ENCODE data around the gene MUC21.
"Not testable (repeated sequence)": the region's sequence is repeated elsewhere in the genome, so short reads cannot be mapped to it uniquely, and the experiment has no call there.

The MUC21 gene

DNA sequence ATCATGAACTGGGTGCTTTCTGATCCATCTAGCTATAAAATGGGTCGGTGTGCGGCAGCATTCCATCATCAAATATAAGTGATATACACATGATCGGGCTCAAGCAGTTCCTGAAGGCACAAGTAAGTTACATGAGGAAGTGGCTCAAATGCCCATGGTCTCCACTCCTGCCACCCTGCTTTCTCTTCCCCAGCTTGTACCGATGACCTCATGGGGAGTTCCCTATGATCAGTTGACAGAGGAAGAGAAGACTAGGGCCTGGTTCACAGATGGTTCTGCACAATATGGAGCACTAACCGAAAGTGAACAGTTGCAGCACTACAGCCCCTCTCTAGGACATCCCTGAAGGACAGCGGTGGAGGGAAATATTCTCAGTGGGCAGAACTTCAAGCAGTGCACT lies 14.3 kb upstream of the MUC21 start:
- DNase-seq (ENCODE audit: low spot score), result not testable (repeated sequence)

DNA sequence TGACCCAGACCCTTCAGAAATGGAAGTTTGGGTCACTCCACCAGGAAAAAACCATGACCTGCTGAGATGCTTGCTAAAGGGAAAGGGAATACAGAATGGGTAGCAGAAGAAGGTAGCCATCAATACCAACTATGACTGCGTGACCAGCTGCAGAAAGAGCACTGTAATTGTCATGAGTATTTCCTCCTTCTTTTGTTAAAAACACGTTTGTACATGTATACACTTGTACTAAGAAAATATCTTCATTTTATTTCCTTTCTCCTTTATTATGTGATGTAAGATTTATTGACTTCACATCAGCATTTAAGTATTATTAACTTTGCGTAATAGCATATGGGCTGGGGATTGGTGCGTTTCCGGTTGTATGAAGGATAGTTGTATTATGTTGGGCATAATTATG lies 12.6 kb upstream of the MUC21 start:
- DNase-seq (ENCODE audit: low spot score), result no peak

DNA sequence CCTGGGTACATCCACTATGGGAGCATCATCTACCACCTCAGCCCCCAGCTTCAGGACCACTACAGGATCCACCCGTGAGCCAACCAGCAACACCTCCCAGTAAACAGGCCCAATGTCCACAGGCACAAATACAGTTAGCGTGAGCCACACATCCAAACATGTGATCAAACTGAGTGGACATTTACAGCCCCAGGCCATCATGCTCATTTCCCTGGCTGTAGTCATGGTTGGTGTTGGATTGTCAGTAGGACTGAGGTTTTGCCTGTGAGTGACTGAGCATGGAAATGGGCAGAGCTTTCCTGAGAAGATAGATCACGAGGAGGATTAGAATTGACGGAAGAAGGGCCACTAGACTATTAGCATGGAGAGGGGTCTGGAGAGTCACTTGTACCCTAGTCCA lies 10.7 kb upstream of the MUC21 start:
- DNase-seq (ENCODE audit: low spot score), result no peak

DNA sequence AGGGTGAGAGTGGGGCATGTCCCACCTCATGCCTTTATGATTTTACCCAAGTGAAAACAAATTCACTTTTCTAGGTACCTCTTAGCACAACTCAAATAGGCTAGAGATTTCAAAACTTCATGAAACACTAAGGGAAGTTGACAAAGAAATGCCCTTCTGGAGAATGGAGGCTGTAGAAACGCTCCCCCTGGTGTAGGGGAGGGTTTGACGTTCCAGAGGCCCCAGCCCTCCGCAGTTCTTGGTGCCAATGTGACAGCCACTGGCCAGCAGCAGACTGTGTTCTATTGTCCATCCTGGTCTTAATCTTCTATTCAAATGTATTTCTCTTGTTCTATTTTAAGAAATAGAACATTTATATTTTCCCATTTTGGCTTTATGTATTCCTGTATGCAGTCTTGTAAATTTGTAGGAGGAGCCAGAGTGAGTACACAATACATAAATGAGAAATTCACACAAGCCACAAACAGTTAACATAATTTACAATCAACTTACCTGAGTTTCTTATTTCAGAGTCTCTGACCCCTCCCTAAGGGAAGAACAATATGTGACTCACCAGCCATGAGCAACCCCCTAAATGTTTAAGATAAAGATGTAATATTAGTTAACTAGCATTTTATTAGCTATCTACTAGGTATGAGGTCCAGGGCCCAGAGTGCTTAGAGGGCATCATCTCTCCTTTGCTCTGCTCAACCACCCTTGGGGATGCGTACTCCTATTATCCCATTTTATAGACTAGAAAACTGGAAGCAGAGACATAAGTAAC lies 8.8 kb upstream of the MUC21 start:
- DNase-seq (ENCODE audit: low spot score), result no peak

DNA sequence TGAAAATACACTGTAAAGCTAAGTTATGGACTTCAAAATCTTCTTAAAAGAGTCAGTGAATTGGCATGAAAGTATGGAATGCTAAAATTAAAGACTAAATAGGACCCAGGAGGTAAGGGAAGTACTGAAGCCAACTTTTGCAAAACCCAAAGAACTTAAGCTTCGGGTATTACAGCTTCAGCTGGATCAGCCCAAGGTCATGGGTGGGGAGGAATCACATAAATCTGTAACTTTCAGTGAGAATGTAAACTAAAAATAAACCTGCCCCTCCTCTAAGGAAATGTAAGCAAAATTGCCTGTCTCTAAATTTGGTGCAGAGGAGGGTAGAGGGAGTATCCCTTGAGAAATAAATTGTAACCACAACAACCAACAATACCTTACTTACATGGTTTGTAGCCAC lies 4.4 kb upstream of the MUC21 start:
- no peak for DNase-seq (ENCODE audit: low spot score)

DNA sequence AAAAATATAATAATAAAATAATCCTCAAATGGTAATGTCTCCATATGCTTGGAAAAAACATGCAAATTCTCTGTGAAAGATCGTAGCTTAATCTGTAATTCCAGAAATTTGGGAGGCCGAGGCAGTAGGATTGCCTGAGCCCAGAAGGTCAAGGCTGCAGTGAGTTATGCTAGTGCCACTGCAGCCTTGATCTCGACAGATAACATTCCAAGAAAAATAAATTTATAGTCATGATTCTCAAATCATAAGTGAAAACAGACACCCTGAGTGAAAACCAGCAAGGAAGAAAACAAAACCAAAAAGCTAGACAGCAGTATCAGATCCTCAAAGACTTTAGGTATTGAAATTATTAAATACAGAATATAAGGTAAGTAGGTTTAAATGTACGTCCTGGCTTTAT lies 3.8 kb upstream of the MUC21 start:
- DNase-seq (ENCODE audit: low spot score), result no peak

DNA sequence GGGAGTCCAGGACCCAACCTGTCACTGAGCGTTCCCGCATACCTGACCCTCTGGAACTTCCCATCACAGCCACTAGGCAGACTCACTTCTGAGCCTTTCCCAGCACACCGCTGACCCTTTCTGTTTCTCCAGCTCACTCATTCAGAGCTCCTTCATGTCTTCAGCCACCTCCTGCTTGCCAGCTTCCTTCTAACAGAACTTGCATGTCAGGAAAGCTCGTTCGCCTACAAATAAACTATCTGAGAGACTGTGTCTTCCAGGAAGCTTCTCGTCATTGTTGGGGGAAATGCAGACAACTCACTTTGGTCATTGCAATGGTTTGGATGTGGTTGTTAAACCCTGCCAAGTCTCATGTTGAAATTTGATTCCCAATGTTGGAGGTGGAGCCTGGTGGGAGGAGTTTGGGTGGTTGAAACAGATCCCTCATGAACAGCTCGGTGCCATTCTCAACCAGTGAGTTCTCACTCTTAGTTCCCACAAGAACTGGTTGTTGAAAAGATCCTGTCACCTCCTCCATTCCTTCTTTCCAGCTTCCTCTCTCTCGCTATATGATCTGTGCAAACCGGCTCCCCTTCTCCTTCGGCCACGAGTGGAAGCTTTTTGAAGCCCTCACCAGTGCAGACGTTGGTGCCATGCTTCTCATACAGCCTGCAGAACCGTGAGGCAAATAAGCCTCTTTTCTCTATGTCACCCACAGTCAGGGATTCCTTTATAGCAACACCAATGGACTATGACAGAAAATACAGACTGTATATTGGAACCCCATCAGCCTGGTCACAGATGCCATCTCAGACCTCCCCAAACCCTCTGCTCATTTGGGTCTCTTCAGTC lies 1.4 kb upstream of the MUC21 start:
- no peak for DNase-seq (ENCODE audit: low spot score)

DNA sequence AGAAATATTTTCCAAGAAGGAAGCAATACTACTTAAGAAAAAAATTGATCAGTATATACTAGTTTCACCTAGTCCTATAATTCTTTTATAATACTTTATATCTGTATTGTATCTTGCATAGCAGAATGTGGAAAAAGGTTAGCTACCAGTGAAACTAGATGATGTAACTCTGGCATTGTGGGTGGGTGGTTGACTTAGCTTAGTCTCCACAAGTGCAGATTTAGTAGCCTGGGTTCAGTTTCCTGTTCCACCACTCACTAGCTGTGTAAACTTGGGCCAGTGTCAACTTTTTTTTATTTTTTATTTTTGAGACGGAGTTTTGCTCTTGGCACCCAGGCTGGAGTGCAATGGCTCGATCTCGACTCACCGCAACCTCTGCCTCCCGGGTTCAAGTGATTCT lies 2.0 kb downstream of the MUC21 start:
- DNase-seq (ENCODE audit: low spot score), result no peak

DNA sequence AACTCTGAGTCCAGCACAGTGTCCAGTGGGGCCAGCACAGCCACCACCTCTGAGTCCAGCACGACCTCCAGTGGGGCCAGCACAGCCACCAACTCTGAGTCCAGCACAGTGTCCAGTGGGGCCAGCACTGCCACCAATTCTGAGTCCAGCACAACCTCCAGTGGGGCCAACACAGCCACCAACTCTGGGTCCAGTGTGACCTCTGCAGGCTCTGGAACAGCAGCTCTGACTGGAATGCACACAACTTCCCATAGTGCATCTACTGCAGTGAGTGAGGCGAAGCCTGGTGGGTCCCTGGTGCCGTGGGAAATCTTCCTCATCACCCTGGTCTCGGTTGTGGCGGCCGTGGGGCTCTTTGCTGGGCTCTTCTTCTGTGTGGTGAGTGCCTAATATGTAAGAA lies 3.8 kb downstream of the MUC21 start:
- no peak for DNase-seq (ENCODE audit: low spot score)

DNA sequence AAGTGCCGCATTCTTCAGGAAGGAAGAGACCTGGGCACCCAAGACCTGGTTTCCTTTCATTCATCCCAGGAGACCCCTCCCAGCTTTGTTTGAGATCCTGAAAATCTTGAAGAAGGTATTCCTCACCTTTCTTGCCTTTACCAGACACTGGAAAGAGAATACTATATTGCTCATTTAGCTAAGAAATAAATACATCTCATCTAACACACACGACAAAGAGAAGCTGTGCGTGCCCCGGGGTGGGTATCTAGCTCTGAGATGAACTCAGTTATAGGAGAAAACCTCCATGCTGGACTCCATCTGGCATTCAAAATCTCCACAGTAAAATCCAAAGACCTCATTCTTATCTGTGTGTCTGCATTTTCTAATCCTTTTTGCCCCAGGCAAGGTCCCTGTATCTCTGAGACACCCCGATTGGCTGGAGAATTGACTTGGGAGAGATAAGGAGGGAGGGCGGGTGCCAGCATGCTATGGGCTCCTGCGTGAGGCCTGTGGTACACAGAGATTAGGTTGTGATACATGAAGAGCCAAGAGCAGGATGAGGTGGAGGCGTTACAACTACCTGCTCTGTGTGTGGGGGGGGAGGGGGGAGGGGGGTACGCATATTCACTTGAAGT lies 4.8 kb downstream of the MUC21 start:
- no peak for DNase-seq (ENCODE audit: low spot score)

DNA sequence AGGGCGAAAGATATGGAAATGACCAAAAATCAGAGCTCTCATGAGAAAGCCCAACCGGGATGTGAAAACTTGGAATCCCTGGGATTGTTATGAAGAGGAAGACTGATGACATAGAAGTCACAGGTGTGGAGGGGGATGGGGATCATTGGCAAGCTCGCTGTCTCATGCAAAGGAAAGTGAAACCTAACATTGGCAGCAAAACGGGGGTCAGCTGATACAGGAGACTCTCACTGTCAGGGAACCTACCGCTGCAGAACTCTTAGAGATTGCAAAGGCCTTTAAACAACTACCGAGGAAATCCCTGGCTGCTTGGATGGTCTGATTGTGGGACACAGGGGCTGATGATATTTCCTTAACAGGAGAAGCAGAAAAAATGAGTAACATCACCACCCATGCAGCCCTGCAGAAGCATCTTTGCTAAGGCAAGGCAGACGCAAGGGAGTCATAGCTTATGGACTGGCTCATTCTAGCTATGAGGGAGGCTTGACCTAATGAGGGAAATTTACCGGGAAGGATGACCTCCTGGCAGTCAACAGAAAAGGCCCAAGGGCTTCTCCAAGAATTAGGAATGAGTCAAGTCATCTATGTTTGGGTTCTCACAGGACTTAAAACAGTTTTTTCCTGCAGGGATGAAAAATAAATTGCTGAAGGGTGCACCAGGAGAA lies 7.0 kb downstream of the MUC21 start:
- no peak for DNase-seq (ENCODE audit: low spot score)

DNA sequence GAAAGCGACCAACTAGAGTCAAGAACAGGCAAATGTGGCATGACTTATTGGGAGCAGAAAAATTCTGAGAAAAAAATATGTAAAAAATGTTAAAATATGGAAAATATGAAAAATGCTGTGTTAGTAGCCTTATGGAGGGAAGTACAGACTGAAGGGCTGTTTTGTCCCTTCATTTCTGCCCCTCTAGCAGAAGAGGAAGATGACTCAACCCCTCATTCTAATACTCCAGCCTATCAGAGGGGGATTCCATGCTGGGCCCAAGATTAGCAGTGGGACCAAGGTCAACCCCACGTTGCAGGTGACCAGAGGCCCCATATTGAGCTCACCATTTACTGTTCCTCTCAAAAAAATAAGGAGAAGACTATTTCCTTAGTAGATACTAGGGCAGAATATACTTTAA lies 8.4 kb downstream of the MUC21 start:
- DNase-seq (ENCODE audit: low spot score), result no peak

DNA sequence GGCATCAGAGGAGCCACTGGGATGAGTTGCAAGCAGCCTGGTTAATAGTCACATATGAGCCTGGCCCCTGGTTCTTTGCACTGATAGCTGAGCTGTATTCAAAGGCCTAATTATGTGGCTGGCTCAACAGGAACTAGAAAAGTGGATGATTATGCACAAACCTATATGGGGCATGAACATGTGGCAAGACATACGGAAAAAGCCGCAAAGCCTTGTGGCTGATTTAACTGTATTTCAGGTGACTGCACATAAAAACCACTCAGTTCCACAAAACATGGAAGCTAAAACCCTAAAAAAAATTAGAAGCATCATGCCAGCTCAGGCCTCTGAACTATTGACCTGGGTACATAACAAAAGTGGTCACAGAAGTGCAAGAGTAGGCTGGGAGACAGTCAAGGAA lies 13.8 kb downstream of the MUC21 start:
- DNase-seq (ENCODE audit: low spot score), result no peak

DNA sequence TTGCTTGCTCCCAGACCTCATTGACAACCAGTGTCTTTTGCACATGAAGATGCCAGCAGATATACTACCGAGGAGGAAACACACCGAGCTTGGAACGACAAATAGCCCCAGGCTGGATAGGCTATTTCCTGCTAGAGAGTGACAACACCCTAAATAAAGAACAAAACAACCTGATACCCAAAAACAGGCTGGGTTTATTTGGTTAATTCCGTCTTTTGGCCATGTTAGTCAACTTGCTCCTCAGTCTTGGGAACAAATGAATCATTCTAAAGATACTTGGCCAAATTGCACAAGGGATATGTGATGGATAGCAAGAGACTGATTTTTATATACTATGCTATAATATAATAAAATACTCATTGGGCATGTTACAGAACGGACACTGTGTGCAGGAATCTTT lies 15.3 kb downstream of the MUC21 start:
- DNase-seq (ENCODE audit: low spot score), result no peak

DNA sequence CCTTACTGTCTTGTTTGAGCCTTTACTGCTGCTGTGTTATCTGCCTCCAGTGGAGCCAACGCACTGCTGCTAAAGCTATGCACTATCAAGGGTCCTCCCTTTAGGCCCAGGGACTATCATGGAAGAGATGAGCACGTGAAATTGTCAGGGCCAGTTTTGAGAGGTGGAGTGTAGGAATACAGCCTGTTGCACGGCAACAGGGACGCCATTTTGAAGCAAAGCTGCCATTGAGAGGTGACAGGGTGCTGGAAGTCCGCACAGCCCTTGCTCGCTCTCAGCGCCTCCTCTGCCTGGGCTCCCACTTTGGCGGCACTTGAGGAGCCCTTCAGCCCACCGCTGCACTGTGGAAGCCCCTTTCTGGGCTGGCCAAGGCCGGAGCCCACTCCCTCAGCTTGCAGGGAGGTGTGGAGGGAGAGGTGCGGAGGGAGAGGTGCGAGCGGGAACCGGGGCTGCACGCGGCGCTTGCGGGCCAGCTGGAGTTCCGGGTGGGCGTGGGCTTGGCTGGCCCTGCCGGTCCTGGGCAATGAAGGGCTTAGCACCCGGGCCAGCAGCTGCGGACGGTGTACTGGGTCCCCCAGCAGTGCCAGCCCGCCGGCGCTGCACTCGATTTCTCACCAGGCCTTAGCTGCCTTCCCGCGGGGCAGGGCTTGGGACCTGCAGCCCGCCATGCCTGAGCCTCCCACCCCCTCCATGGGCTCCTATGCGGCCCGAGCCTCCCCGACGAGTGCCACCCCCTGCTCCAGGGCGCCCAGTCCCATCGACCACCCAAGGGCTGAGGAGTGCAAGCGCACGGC lies 16.7 kb downstream of the MUC21 start:
- not testable (repeated sequence) for DNase-seq (ENCODE audit: low spot score)

DNA sequence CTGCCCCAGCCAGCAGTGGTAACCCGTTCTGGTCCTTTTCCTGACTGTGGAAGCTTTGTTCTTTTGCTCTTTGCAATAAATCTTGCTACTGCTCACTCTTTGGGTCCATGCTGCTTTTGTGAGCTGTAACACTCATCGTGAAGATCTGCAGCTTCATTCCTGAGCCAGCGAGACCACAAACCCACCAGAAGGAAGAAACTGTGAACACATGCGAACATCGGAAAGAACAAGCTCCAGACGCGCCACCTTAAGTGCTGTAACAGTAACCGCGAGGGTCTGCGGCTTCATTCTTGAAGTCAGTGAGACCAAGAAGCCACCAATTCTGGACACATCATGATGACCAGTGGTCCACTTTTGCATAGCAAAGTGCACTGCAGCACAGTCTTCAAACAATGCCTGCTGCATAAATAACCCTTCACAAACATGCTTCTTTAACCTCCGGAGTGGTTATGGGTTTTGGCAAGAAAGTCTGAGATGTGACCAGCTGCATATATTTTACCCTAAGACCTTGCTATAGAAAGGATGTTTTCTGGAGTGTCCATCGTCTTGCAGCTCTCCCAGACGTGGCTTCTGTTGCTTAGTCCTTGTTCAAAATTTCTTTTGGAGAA lies 17.9 kb downstream of the MUC21 start:
- no peak for DNase-seq (ENCODE audit: low spot score)

DNA sequence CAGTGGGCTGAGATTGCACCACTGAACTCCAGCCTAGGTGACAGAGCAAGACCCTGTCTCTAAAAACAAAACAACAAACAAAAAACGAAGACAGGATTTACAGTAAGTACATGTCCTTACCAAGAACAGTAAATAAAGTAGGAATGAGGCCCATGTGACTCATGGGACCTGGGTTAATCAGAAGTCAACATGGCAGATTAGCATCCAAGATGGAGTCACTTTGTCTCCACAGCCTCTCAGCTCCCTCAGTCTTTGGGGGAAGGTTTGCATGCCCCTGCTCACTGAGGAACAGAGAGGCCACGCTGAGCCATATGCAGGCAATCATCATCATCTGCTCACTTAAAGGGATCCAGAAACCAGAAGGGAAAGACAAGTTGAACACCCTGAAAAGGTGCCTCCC lies 19.0 kb downstream of the MUC21 start:
- no peak for DNase-seq (ENCODE audit: low spot score)

DNA sequence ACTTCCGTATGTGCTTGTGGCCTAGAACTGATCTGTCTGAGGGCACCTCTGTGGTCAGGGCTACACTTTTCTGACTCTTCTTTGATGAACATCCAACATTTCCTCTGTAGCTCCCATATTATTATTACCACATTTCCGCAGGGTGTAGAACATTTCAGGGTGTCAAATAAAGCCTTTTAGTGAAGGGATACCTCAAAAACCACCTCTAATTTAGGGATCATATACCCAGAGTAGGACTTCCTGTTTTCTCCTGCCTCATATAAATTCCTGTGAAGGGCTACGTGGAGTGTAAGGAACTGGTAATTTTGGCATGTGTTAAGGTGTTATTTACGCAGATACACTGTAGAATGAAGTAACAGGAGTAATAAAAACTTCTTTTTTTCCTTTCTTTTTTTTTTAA lies 21.3 kb downstream of the MUC21 start:
- no peak for DNase-seq (ENCODE audit: low spot score)

DNA sequence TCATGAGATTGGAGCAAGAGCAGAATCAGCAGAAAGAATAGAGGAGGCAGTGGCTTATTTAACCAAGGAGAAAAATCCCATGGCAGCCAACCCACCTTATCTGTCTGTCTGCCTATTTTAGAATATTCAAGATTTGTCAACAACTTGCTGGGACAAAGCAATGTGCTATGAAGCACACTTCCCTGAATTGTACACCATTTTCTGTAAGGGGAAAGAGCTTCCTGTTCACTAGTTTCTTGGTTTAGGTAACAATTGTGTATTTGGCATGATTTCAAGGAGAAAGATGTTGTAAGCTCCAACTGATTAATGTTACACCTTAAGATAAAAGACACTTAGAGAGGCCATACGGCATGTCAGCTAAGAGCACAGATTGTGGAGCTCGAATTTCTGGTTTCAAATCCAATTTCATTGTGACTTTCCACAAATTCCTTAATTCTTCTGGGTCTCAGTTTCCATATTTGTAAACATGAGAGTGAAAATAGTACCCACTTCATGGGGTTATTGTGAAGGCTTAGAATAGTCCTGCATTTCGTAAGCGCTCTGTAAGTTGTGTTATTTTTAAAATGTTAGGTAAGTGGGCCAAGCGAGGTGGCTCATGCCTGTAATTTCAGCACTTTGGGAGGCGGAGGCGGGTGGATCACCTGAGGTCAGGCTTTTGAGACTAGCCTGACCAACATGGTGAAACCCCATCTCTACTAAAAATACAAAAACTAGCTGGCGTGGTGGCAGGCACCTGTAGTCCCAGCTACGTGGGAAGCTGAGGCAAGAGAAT lies 21.9 kb downstream of the MUC21 start:
- DNase-seq (ENCODE audit: low spot score), result no peak

DNA sequence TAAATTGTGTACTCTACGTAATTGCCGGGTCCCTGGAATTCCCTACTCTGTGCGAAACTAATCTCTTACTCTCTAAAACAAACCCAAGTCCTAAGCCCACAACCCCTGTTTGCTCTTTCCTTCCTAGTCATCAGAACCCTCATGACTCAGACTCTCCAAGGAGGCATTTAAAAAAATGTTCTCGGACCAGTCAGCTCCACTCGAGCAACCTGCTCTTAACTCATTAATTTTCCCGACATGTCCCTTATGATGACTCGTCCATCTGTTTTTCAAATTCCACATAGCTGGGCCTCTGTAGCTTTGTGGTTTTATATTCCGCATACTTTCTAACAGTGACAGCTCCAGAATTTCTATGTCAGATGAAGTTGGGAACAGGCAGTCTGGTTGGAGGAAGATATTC lies 24.2 kb downstream of the MUC21 start:
- DNase-seq (ENCODE audit: low spot score), result no peak

DNA sequence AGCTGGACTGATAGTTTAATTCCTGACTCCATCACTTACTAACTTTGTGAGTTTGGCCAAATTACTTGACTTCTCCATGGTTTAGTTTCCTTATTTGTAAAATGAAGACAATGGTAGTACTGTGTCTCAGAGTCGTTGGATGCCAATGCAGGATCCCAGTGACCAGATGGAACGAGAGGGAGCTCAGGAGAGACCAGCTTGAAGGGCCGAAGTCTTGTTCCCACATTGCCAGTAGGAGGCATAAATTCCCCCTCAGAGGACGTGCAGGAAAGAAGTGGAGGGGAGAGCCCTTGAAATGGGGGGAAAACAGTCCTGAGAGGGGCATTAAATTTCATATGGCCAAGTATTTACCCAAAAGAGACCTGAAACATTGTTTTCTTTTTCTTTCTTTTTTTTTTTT lies 24.6 kb downstream of the MUC21 start:
- DNase-seq (ENCODE audit: low spot score), result no peak

All from activated CD4-positive, alpha-beta T cell treated with anti-CD3 and anti-CD28 coated beads, Interleukin-2, Interleukin-4, amounts not matched to agents 100 ng/mL and 50 ng/mL, durations not matched to agents 16 hours and 8 hours (primary cell).